NCI-H510A treated with DMSO at 0.1 percent for 48 hours (cell line): ENCODE data around the gene TRNT1.
A peak's percentile ranks its signal among the peaks of the same experiment; 100 is the strongest.

Experiments used
- DNase-seq: peaks from one replicate; lab custom pipeline; 2025; lab: John Stamatoyannopoulos, UW

Gene TRNT1

DNA sequence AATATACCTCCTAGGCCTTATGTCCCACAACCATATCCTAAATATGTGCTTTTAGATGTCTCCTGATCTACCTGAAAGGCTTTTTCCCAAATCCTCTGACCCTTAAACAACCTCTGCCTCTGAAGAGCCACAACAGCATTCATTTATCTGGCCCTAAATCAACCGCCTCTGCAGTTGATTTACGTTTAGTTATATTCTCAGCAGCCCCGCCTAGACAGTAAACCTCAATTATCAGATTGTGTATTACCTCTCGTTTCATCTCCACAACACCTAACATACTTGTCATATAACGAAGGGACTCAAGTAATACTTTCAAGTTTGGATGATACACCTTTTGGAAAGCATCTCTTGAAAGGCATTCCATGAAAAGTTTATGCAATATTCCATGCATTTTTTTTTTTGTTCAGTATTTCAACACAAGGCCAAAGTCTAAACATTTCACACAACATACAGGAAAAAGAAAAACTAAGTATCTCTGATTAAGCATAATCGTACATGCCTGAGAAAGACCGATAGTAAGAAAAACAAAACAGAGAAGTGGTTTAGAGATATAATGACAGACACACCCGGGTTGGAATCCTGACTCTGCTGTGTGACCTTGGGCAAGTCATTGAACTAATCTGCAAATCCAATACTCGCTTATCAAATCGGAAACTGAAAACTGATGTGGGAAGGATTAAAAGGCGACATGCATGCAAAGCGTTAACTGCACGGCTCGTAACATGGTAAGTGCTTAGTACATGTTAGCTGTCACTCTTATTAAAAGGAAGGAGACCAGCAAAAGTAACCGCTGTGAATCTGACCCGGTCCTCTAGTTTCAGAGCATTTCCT is 52.0 kb downstream of the TRNT1 start:
- DNase-seq: no peak

GRCh38 chr3:3179407-3180094 is 52.8 kb downstream of the TRNT1 start, which contains the start of gene CRBN:
Gene CRBN (minus strand): TSS chr3:3179691. CDS start chr3:3179687, 4 bp downstream.
- DNase-seq: peak; percentile 49

- DNase-seq: no peak
Observed at GRCh38 chr3:3180456-3180855, 53.7 kb downstream of the TRNT1 start.

- DNase-seq: no peak
Observed at GRCh38 chr3:3184876-3185275, 58.1 kb downstream of the TRNT1 start.

DNA sequence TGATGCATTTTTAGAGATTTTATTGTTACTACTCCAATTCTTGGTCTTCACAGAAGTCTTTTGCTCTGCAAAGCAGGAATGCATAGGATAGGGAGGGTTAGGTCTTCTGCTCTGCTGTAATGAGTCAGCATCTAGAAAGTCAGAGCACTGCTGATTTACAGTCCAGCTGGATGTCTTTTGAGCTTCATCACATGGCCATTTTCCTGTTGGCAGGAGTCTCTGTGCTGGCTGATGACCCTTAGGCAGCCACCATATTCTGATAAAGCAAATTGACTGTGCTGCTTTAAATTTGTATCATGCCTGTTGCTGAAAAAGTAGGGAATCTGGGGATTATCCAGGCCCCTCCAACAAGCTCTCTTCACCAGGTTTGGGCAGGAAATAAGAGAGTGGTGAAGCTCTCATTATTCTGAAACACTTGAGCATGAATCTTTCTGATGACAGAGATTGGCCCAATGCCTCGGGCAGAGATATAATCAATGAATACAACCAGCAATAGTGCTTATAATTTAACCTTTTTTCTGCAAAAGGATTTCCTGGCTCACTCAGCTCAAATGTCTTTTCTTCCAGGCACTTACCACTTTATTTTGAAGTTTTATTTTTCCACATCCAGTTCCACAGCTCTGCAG is 62.5 kb downstream of the TRNT1 start:
- DNase-seq: no peak

DNA sequence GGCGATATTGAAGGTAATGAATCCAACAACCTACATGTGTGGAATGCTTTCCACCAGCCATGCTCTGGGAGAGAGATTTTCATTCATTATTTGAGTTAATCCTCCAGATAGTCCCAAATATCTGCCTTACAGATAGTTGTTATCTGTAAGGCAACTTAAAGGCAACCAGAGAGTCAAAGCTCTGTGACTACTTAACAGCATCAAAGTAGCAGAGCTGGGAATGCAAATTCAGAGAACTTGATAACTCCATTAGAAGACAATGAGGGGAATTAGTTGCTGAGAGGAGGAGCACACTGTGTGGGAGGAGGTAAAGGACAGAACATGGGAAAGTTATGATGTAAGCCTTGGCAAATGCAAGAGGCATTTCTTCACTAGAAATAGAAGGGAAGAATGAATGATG is 63.2 kb downstream of the TRNT1 start:
- DNase-seq: no peak

GRCh38 chr3:3191675-3192285 is 65.0 kb downstream of the TRNT1 start:
- no peak for DNase-seq

DNA sequence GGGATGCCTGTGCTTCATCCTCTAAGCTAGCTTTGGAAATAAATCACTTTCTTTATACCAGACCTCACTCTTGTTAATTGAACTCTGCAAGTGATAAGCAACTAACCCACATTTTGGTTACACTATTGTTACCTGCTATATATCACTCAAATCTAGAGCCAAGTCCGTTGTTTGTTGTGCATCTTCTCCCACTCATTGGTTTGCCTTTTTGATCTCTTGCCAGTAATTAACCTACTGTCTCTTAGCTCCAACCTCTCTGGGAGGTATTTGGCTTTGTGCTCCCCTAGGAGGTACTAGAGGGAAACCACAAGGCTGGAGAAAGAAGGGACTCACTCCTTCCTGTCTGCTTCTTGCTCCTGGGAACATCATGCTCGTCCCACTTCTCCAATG is 65.5 kb downstream of the TRNT1 start:
- no peak for DNase-seq

GRCh38 chr3:3194861-3195260 is 68.1 kb downstream of the TRNT1 start:
- no peak for DNase-seq

DNA sequence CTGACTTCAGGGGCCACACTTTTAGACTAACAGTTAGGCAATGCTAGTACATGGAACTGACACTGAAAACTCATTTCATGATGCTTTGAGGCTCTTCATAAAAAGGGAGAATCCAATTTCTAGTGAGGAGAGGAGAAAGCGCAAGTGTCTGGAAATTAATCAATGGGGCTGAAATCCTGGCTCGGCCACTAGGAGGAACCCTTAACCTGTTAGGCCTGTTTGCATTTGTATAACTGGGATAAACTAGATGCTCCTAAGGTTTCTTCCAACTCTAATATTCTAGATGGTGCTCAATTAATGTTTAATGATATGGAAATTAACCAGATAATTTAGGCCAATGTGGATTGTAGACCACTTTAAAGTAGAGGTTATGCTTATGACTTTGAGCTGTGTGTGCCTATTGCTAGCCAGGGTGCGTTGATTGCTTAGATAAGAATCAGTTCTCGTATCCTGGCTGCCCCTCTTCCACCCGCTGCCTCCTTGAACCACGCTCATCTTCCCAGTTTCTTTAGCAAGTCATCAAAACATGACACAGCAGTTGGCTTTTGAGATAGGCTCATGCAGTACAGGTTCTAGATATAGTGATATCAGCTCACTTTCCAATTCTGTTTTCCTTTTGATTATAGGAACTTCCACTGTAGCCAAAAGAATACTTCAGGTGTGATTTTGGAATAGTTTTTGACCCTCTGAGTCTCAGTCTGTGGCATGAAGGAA is 69.6 kb downstream of the TRNT1 start:
- peak; percentile 2 for DNase-seq
